GM20000 (cell line): ENCODE results near the gene TMCC1.

ENCODE experiments used
- DNase-seq: peaks from one replicate; pipeline ENCODE4 v3.0.0; 2012; ENCODE audit warnings: low spot score
- CTCF ChIP-seq: IDR thresholded peaks from 2 replicates; pipeline ENCODE4 v1.5.1; 2012; ENCODE audit warnings: mild to moderate bottlenecking, control low read depth; ENCODE audit errors: extremely low read depth, missing control alignments

The TMCC1 gene

GRCh38 chr3:129738172-129738571 is 155.3 kb downstream of the TMCC1 start:
- no peak for TF ChIP-seq CTCF
- no peak for DNase-seq

GRCh38 chr3:129736070-129736469 is 157.4 kb downstream of the TMCC1 start:
- TF ChIP-seq CTCF: no peak
- no peak for DNase-seq

- no peak for TF ChIP-seq CTCF
- no peak for DNase-seq
Measured at GRCh38 chr3:129735638-129736037, 157.9 kb downstream of the TMCC1 start.

- no peak for TF ChIP-seq CTCF
- DNase-seq: no peak
Measured at GRCh38 chr3:129734449-129734848, 159.1 kb downstream of the TMCC1 start.

- TF ChIP-seq CTCF: no peak
- DNase-seq: no peak
Measured at GRCh38 chr3:129732200-129732876, 161.2 kb downstream of the TMCC1 start.

- no peak for TF ChIP-seq CTCF
- no peak for DNase-seq
Measured at GRCh38 chr3:129727707-129728106, 165.8 kb downstream of the TMCC1 start.

GRCh38 chr3:129723558-129724324 is 169.8 kb downstream of the TMCC1 start:
- TF ChIP-seq CTCF: no peak
- no peak for DNase-seq
